Panc1 (cell line): ENCODE data around the gene PHEX. TPM values are rescaled to one million over a fixed set of nuclear protein-coding genes. Genes with fewer than 3 reads are reported as not detected.

Source experiments
- ATAC-seq: fragments of 200-7000 bp; cut with Tn5 transposase; 2 replicates; pipeline ENCODE4 v1.9.1; 2020; ENCODE audit warnings: mild to moderate bottlenecking, moderate library complexity
- BruUV-seq: library from RNA; stranded (reverse); fragments of 400-500 nt; replicated peaks from 2 replicates; lab custom pipeline; 2021; lab: Mats Ljungman, UMichigan
- CTCF ChIA-PET: fragments of 300-600 bp; sonication (Branson Sonifier 250); formaldehyde crosslinking; loops from one replicate; lab custom pipeline; 2022; ENCODE audit warnings: antibody characterized with exemption; lab: Charles Lee
- POLR2A ChIA-PET: fragments of 300-600 bp; sonication (Branson Sonifier 250); formaldehyde crosslinking; loops from one replicate; lab custom pipeline; 2022; ENCODE audit warnings: antibody characterized with exemption; lab: Charles Lee
- DNase-seq: peaks from one replicate; pipeline ENCODE4 v3.0.0-alpha.2; 2010; ENCODE audit warnings: low read depth, low spot score
- H3K27ac ChIP-seq: 2 replicates; pipeline ENCODE4 v1.5.1; 2011; ENCODE audit warnings: mild to moderate bottlenecking, low read length, inconsistent platforms
- H3K27me3 ChIP-seq: fragments of 200-500 bp; sonication (Bioruptor generic); 2 replicates; pipeline ENCODE4 v1.6.0; 2014; ENCODE audit warnings: low read length, inconsistent platforms; ENCODE audit not compliant: control insufficient read depth, insufficient read depth
- H3K36me3 ChIP-seq: fragments of 200-500 bp; sonication (Bioruptor generic); 2 replicates; pipeline ENCODE4 v1.5.1; 2014; ENCODE audit warnings: inconsistent platforms, mild to moderate bottlenecking, low read length, moderate library complexity; ENCODE audit not compliant: control insufficient read depth, insufficient read depth
- H3K4me1 ChIP-seq: 2 replicates; pipeline ENCODE4 v1.5.1; 2011; ENCODE audit warnings: inconsistent platforms, mild to moderate bottlenecking, low read length, moderate library complexity; ENCODE audit not compliant: control insufficient read depth, insufficient read depth
- H3K4me3 ChIP-seq, 2 experiments: 2 replicates each; pipeline ENCODE4 v1.5.1; 2011 to 2012; ENCODE audit warnings: low read depth in 2 of 2, low read length in 2 of 2, mild to moderate bottlenecking in 2 of 2, inconsistent platforms in 1 of 2, moderate library complexity in 1 of 2
- H3K9me3 ChIP-seq: fragments of 200-500 bp; sonication (Bioruptor generic); 2 replicates; pipeline ENCODE4 v1.5.1; 2014; ENCODE audit warnings: low read depth, mild to moderate bottlenecking, inconsistent platforms, low read length, moderate library complexity; ENCODE audit not compliant: control insufficient read depth, insufficient read depth
- POLR2AphosphoS5 ChIP-seq: IDR thresholded peaks from 2 replicates; pipeline ENCODE4 v1.6.1; 2012; ENCODE audit warnings: mild to moderate bottlenecking, low read depth, low read length, moderate library complexity
- SIN3A ChIP-seq: IDR thresholded peaks from 2 replicates; pipeline ENCODE4 v1.6.1; 2012; ENCODE audit warnings: low read depth, mild to moderate bottlenecking, low read length, moderate library complexity, borderline replicate concordance; ENCODE audit not compliant: insufficient read depth
- TCF7L2 ChIP-seq: IDR thresholded peaks from 2 replicates; pipeline ENCODE4 v1.6.1; 2011; ENCODE audit warnings: mild to moderate bottlenecking, low read depth, low read length, inconsistent platforms
- in situ Hi-C: cut with HindIII; loops from 2 replicates; pipeline ENCODE4 v1.10.0; 2016; ENCODE audit warnings: low sequenced_read_pairs, low pct_unique_long_range_greater_than_20kb
- intact Hi-C: fragments of 100-400 bp; cut with micrococcal nuclease; formaldehyde crosslinking; loops from one replicate; pipeline ENCODE4 v1.10.0; 2022; ENCODE audit not compliant: unreplicated experiment
- total RNA-seq: library from RNA; stranded (reverse); gene quantifications from one replicate; pipeline ENCODE4 v1.2.1, GENCODE V29; 2021; ENCODE audit not compliant: unreplicated experiment
- TF ChIP-seq, protein P1 (sequence below): fragments of 450-650 bp; IDR thresholded peaks from 2 replicates; pipeline ENCODE4 v1.5.1; 2017; ENCODE audit warnings: mild to moderate bottlenecking
- TF ChIP-seq, protein P2 (sequence below), 2 experiments: IDR thresholded peaks; 2 replicates each; pipeline ENCODE4 v1.6.1; 2011 to 2012; ENCODE audit warnings: low read depth in 2 of 2, control low read depth in 1 of 2, low read length in 1 of 2, mild to moderate bottlenecking in 1 of 2, moderate library complexity in 1 of 2; ENCODE audit not compliant: insufficient read depth in 1 of 2

Gene PHEX
- total RNA-seq, 1 experiment from 2014 or later: 0.23 TPM

DNA sequence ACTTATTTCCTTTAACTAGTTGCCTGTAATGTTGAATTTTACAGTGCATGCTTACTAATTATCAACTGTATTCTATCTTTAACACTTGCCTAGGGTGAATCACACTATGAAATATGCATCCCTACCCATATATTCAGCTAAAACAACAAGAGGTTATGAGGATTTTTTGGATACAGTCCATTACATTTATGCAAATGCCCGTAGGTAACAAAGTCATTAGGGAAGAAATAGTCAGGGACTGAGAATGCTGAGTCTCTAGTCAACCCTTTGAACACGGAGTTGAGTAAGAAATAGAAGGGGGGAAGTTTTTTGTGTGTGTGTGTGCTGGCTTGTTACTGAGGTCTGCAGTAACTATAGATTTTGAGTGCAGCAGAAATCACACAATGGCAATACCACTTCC, 214.5 kb downstream of the PHEX start:
- Histone ChIP-seq H3K9me3 (no peaks in the 10 kb centered on the region), H3K27ac (no peak overlapping the region), H3K27me3 (no peaks in the 10 kb centered on the region), H3K4me3 (no peak overlapping the region), H3K4me1 (no peaks in the 10 kb centered on the region), H3K36me3 (no peaks in the 10 kb centered on the region)
- ChIA-PET CTCF (no interaction called here), POLR2A (no interaction called here)
- BruUV-seq: no TSS peak
- intact Hi-C loops: no loop called here
- no peak for TF ChIP-seq TCF7L2
- TF ChIP-seq SIN3A: no peak
- TF ChIP-seq, protein P1, sequence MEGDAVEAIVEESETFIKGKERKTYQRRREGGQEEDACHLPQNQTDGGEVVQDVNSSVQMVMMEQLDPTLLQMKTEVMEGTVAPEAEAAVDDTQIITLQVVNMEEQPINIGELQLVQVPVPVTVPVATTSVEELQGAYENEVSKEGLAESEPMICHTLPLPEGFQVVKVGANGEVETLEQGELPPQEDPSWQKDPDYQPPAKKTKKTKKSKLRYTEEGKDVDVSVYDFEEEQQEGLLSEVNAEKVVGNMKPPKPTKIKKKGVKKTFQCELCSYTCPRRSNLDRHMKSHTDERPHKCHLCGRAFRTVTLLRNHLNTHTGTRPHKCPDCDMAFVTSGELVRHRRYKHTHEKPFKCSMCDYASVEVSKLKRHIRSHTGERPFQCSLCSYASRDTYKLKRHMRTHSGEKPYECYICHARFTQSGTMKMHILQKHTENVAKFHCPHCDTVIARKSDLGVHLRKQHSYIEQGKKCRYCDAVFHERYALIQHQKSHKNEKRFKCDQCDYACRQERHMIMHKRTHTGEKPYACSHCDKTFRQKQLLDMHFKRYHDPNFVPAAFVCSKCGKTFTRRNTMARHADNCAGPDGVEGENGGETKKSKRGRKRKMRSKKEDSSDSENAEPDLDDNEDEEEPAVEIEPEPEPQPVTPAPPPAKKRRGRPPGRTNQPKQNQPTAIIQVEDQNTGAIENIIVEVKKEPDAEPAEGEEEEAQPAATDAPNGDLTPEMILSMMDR: no peak
- TF ChIP-seq, protein P2, sequence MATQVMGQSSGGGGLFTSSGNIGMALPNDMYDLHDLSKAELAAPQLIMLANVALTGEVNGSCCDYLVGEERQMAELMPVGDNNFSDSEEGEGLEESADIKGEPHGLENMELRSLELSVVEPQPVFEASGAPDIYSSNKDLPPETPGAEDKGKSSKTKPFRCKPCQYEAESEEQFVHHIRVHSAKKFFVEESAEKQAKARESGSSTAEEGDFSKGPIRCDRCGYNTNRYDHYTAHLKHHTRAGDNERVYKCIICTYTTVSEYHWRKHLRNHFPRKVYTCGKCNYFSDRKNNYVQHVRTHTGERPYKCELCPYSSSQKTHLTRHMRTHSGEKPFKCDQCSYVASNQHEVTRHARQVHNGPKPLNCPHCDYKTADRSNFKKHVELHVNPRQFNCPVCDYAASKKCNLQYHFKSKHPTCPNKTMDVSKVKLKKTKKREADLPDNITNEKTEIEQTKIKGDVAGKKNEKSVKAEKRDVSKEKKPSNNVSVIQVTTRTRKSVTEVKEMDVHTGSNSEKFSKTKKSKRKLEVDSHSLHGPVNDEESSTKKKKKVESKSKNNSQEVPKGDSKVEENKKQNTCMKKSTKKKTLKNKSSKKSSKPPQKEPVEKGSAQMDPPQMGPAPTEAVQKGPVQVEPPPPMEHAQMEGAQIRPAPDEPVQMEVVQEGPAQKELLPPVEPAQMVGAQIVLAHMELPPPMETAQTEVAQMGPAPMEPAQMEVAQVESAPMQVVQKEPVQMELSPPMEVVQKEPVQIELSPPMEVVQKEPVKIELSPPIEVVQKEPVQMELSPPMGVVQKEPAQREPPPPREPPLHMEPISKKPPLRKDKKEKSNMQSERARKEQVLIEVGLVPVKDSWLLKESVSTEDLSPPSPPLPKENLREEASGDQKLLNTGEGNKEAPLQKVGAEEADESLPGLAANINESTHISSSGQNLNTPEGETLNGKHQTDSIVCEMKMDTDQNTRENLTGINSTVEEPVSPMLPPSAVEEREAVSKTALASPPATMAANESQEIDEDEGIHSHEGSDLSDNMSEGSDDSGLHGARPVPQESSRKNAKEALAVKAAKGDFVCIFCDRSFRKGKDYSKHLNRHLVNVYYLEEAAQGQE (IDR thresholded peaks at IDR 0.05; ENCODE audit: insufficient read depth in 1 of 2, low read depth in 2 of 2, low read length in 1 of 2): no peak
- TF ChIP-seq POLR2AphosphoS5: no peak
- ATAC-seq (no peak), DNase-seq (no peak)
- in situ Hi-C loops: no loop called here

DNA sequence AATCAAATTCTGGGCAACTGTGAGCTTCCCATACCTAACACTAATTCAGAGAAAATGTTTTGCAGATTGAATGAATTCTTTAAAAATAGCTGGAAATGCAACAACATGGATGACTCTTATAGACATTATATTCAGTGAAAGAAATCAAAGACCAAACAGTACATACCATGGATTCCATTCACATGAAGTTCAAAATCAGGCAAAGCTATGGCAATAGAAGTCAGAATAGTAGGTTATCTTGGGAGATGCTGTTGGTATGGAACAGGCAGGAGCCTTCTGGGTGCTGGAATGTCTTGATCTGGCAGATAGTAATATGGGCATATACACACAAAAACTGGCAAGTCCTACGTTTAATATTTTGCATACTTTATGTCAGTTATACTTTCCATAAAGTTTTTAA, 215.0 kb downstream of the PHEX start:
- TF ChIP-seq TCF7L2: no peak
- Histone ChIP-seq H3K4me1 (no peaks in the 10 kb centered on the region), H3K4me3 (no peak overlapping the region), H3K36me3 (no peaks in the 10 kb centered on the region), H3K27ac (no peak overlapping the region), H3K27me3 (no peaks in the 10 kb centered on the region), H3K9me3 (no peaks in the 10 kb centered on the region)
- no TSS peak for BruUV-seq
- ChIA-PET CTCF (no interaction called here), POLR2A (no interaction called here)
- intact Hi-C loops: no loop called here
- in situ Hi-C loops: no loop called here
- ATAC-seq (no peak), DNase-seq (no peak)

DNA sequence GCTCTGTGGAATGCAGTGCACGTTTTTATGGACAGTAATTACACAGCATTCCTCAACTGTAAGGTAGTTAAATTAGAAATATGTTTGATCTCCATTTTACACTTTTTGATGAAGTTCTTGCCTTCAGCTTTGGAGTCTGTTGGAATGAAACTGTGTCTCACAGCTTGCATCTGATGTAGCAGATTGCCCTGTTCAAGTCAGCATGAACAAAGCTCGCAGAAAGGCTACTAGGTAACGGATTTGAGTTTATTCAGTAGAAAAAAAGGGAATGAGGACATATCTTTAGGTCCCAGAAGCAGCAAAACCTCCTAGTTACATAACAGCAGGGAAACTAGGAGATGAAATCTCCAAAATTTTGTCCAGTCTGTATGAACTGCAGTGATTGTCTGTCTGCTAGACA, 216.3 kb downstream of the PHEX start:
- H3K36me3 ChIP-seq: no peaks in the 10 kb centered on the region
- no peaks in the 10 kb centered on the region for H3K4me1 ChIP-seq
- H3K27ac ChIP-seq: no peak overlapping the region
- no peak for ATAC-seq
- in situ Hi-C loops: no loop called here
- H3K27me3 ChIP-seq: no peaks in the 10 kb centered on the region
- no peaks in the 10 kb centered on the region for H3K9me3 ChIP-seq
- POLR2A ChIA-PET: no interaction called here
- TF ChIP-seq POLR2AphosphoS5 (no peak), TCF7L2 (no peak)
- TF ChIP-seq, protein P2 (IDR thresholded peaks at IDR 0.05; ENCODE audit: insufficient read depth in 1 of 2, low read depth in 2 of 2, low read length in 1 of 2): no peak
- intact Hi-C loops: no loop called here
- CTCF ChIA-PET: no interaction called here
- BruUV-seq: no TSS peak
- no peak for DNase-seq
- H3K4me3 ChIP-seq: no peak overlapping the region
